Activated T-cell treated with anti-CD3 and anti-CD28 coated beads, Interleukin-2, amount 50 U/mL, for 72 hours (primary cell): Measurements from ENCODE around the gene SLC22A1. TPM values are rescaled to one million over a fixed set of nuclear protein-coding genes. Genes with fewer than 3 reads are reported as not detected.
A peak's percentile ranks its signal among the peaks of the same experiment; 100 is the strongest.

Experiments used
- ATAC-seq, 2 donors: fragments of 150-1000 bp; cut with Tn5 transposase; replicated peaks in 1 of 2; 2 replicates each; pipeline ENCODE4 v1.10.0; 2021; ENCODE audit warnings: moderate library complexity in 2 of 2, mild to moderate bottlenecking in 1 of 2
- DNase-seq, 2 donors: peaks; one replicate each; pipeline ENCODE4 v3.0.0; 2021 to 2022; ENCODE audit warnings: mixed read lengths in 1 of 2
- H3K27ac Mint-ChIP-seq: one replicate; pipeline ENCODE4 v1.8.0; 2022; ENCODE audit warnings: mild to moderate bottlenecking, moderate library complexity, mixed read lengths
- H3K27me3 Mint-ChIP-seq: one replicate; pipeline ENCODE4 v1.8.0; 2022; ENCODE audit warnings: low read depth, mixed read lengths
- H3K36me3 Mint-ChIP-seq, 2 donors: one replicate each; pipeline ENCODE4 v1.8.0; 2022; ENCODE audit warnings: mixed read lengths in 2 of 2, mild to moderate bottlenecking in 1 of 2; ENCODE audit not compliant: insufficient read depth in 2 of 2
- H3K4me1 Mint-ChIP-seq: one replicate; pipeline ENCODE4 v1.8.0; 2022; ENCODE audit warnings: low read depth, mixed read lengths
- H3K4me3 Mint-ChIP-seq, 2 donors: one replicate each; pipeline ENCODE4 v1.8.0; 2022; ENCODE audit warnings: mild to moderate bottlenecking in 2 of 2, mixed read lengths in 2 of 2, moderate library complexity in 2 of 2
- H3K9me3 Mint-ChIP-seq, 2 donors: one replicate each; pipeline ENCODE4 v1.8.0; 2022; ENCODE audit warnings: mixed read lengths in 2 of 2
- total RNA-seq, 2 donors: library from RNA; stranded (reverse); gene quantifications; one replicate each; pipeline ENCODE4 v1.2.3, GENCODE V29; 2022

The SLC22A1 gene
- 1 to 10 TPM; 1.5 to 2.4 TPM for total RNA-seq

GRCh38 chr6:160121558-160121957, at the start of gene SLC22A1:
TSS of gene SLC22A1 (plus strand) at chr6:160121815. CDS start at chr6:160121936, 121 bp downstream.
- DNase-seq: no peak
- Mint-ChIP-seq H3K36me3 (no peaks in the 10 kb centered on the region), H3K27ac (no peak within 1 kb of the TSS), H3K27me3 (no peaks in the 10 kb centered on the region), H3K4me3 (no peak within 1 kb of the TSS), H3K4me1 (no peaks in the 10 kb centered on the region), H3K9me3 (no peaks in the 10 kb centered on the region)
- no peak for ATAC-seq

- Mint-ChIP-seq H3K27me3 (no peaks in the 10 kb centered on the region), H3K27ac (no peak overlapping the region), H3K9me3 (no peaks in the 10 kb centered on the region), H3K4me1 (peaks cover 15% of the 10 kb centered on the region), H3K4me3 (no peak overlapping the region), H3K36me3 (peaks cover 16 to 36% of the 10 kb centered on the region in 2 donors)
- DNase-seq (no peak), ATAC-seq (no peak)
Observed at GRCh38 chr6:160073272-160073671, 48.3 kb upstream of the SLC22A1 start.

GRCh38 chr6:160076009-160076408, 45.6 kb upstream of the SLC22A1 start:
- Mint-ChIP-seq H3K9me3 (no peaks in the 10 kb centered on the region), H3K4me3 (no peak overlapping the region), H3K27me3 (no peaks in the 10 kb centered on the region), H3K27ac (no peak overlapping the region), H3K36me3 (peaks cover 11 to 24% of the 10 kb centered on the region in 2 donors), H3K4me1 (peaks cover 6% of the 10 kb centered on the region)
- peak; percentile 53 to 82 for ATAC-seq
- DNase-seq: no peak

DNA sequence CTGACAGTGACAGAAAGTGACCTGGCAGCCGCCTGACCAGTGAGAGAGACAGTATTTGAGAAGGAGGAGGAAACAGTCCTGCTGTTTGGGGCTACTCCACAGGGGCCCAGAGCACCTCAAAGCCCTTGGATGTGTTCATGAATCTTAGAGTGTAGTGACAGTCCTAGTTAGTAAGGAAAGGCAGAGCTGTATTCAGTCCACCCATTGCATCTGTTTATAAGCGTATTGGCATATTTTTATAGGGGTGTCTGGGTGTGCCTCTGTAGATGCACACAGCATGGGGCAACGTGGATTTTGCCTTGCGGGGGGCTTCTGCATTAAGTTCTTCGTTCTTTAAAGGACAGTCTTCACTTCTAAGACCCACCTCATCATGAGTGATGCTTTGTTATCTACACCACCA, 44.6 kb upstream of the SLC22A1 start:
- peaks cover 6% of the 10 kb centered on the region for H3K4me1 Mint-ChIP-seq
- no peak for DNase-seq
- peaks cover 14 to 23% of the 10 kb centered on the region in 2 donors for H3K36me3 Mint-ChIP-seq
- no peak overlapping the region for H3K4me3 Mint-ChIP-seq
- H3K27me3 Mint-ChIP-seq: no peaks in the 10 kb centered on the region
- peak overlapping the region; percentile 14 for H3K27ac Mint-ChIP-seq
- no peaks in the 10 kb centered on the region for H3K9me3 Mint-ChIP-seq
- ATAC-seq: no peak

- Mint-ChIP-seq H3K4me1 (peaks cover 6% of the 10 kb centered on the region), H3K36me3 (peaks cover 14 to 21% of the 10 kb centered on the region in 2 donors), H3K27me3 (no peaks in the 10 kb centered on the region), H3K9me3 (no peaks in the 10 kb centered on the region), H3K27ac (no peak overlapping the region), H3K4me3 (no peak overlapping the region)
- DNase-seq: no peak
- ATAC-seq: no peak
Observed at GRCh38 chr6:160077526-160077925, 44.1 kb upstream of the SLC22A1 start.

GRCh38 chr6:160078883-160079685, 42.5 kb upstream of the SLC22A1 start:
- H3K9me3 Mint-ChIP-seq: no peaks in the 10 kb centered on the region
- peaks cover 13 to 18% of the 10 kb centered on the region in 2 donors for H3K36me3 Mint-ChIP-seq
- DNase-seq (no peak), ATAC-seq (no peak)
- no peaks in the 10 kb centered on the region for H3K27me3 Mint-ChIP-seq
- no peak overlapping the region for H3K4me3 Mint-ChIP-seq
- peaks cover 6% of the 10 kb centered on the region for H3K4me1 Mint-ChIP-seq
- H3K27ac Mint-ChIP-seq: no peak overlapping the region

DNA sequence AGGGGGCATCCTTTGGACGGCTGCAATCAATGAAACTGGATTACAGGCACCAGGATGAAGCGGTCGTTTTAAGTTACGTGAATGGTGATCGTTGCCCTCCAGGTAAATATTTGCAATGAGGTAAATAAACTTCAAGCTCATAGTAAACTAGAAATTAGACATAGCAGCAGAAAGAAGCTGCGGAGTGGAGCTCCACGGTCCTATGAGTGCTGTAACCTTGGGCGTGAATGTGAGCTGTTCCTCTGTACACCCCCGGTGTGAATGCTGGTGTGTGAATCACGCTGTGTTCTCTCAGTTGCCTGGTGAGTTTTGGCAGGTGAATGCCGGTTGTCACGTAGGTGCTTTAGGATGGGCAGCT, 42.0 kb upstream of the SLC22A1 start:
- DNase-seq: no peak
- H3K27ac Mint-ChIP-seq: no peak overlapping the region
- H3K4me3 Mint-ChIP-seq: no peak overlapping the region
- H3K27me3 Mint-ChIP-seq: no peaks in the 10 kb centered on the region
- no peaks in the 10 kb centered on the region for H3K9me3 Mint-ChIP-seq
- H3K36me3 Mint-ChIP-seq: peaks cover 14 to 19% of the 10 kb centered on the region in 2 donors
- peaks cover 6% of the 10 kb centered on the region for H3K4me1 Mint-ChIP-seq
- ATAC-seq: no peak

DNA sequence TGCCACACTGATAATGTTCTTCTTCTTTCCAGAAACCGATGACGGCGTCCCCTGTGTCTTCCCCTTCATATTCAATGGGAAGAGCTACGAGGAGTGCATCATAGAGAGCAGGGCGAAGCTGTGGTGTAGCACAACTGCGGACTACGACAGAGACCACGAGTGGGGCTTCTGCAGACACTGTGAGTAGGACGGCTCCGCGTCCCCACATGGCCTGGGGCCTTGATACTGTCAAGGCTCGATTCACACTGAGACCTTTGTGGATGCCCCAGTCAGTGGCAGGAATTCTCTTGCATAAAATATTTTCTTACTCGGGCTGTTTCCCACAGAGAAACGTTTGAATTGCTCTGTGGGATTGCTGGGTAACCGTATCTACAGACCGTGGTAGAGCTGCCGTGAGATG, 41.5 kb upstream of the SLC22A1 start:
- peaks cover 14 to 17% of the 10 kb centered on the region in 2 donors for H3K36me3 Mint-ChIP-seq
- ATAC-seq (no peak), DNase-seq (no peak)
- H3K9me3 Mint-ChIP-seq: no peaks in the 10 kb centered on the region
- no peak overlapping the region for H3K4me3 Mint-ChIP-seq
- H3K27me3 Mint-ChIP-seq: no peaks in the 10 kb centered on the region
- H3K4me1 Mint-ChIP-seq: peaks cover 6% of the 10 kb centered on the region
- H3K27ac Mint-ChIP-seq: no peak overlapping the region

- no peak overlapping the region for H3K4me3 Mint-ChIP-seq
- H3K27me3 Mint-ChIP-seq: no peaks in the 10 kb centered on the region
- ATAC-seq (no peak), DNase-seq (no peak)
- H3K27ac Mint-ChIP-seq: no peak overlapping the region
- H3K9me3 Mint-ChIP-seq: no peaks in the 10 kb centered on the region
- peaks cover 14 to 24% of the 10 kb centered on the region in 2 donors for H3K36me3 Mint-ChIP-seq
- no peaks in the 10 kb centered on the region for H3K4me1 Mint-ChIP-seq
Observed at GRCh38 chr6:160081398-160081797, 40.2 kb upstream of the SLC22A1 start.

DNA sequence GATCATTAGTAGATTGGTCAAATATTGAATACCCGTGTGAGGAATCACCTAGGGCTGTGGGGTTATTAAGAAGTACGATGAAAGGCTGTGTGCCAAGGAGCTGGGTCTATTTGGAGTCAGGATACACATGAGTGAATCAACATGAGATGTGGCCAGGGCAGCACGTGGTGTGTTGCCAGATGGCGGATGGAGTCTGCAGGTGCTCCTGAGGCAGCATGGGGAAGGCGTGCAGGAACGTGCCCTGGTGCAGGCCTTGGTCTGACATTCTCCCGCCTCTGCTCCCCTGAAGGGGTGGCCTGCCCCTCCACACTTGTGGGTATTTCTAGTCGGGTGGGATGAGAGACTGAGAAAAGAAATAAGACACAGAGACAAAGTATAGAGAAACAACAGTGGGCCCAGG, 39.0 kb upstream of the SLC22A1 start:
- no peak for ATAC-seq
- Mint-ChIP-seq H3K36me3 (peaks cover 13 to 26% of the 10 kb centered on the region in 2 donors), H3K27ac (peak overlapping the region; percentile 32), H3K27me3 (no peaks in the 10 kb centered on the region), H3K9me3 (no peaks in the 10 kb centered on the region), H3K4me1 (no peaks in the 10 kb centered on the region), H3K4me3 (no peak overlapping the region)
- no peak for DNase-seq

- H3K36me3 Mint-ChIP-seq: peaks cover 13 to 28% of the 10 kb centered on the region in 2 donors
- H3K27me3 Mint-ChIP-seq: no peaks in the 10 kb centered on the region
- ATAC-seq (no peak), DNase-seq (no peak)
- no peak overlapping the region for H3K27ac Mint-ChIP-seq
- H3K4me1 Mint-ChIP-seq: no peaks in the 10 kb centered on the region
- no peak overlapping the region for H3K4me3 Mint-ChIP-seq
- no peaks in the 10 kb centered on the region for H3K9me3 Mint-ChIP-seq
Observed at GRCh38 chr6:160084198-160084776, 37.3 kb upstream of the SLC22A1 start.

DNA sequence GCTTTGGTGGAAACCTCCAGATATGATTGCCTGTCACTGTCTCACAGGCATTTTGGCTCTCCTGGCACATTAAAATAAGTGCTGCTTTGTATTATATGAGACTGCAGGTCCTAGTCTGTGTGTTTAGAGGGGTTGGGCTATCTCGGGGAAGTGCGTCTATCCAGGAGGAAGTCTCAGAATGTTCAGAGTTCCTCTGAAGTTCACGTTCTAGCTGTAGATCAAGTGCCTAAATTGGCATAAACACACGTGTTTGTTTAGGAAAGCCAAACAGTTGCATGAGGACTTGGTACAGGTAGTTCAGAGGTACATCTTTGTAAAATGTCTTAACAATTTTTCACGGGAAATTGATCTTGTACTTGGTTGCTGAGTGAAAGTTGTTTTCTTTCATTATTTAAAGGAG, 36.4 kb upstream of the SLC22A1 start:
- ATAC-seq (no peak), DNase-seq (no peak)
- Mint-ChIP-seq H3K4me3 (no peak overlapping the region), H3K9me3 (no peaks in the 10 kb centered on the region), H3K27me3 (no peaks in the 10 kb centered on the region), H3K4me1 (no peaks in the 10 kb centered on the region), H3K27ac (peak overlapping the region; percentile 15), H3K36me3 (peaks cover 10 to 30% of the 10 kb centered on the region in 2 donors)

DNA sequence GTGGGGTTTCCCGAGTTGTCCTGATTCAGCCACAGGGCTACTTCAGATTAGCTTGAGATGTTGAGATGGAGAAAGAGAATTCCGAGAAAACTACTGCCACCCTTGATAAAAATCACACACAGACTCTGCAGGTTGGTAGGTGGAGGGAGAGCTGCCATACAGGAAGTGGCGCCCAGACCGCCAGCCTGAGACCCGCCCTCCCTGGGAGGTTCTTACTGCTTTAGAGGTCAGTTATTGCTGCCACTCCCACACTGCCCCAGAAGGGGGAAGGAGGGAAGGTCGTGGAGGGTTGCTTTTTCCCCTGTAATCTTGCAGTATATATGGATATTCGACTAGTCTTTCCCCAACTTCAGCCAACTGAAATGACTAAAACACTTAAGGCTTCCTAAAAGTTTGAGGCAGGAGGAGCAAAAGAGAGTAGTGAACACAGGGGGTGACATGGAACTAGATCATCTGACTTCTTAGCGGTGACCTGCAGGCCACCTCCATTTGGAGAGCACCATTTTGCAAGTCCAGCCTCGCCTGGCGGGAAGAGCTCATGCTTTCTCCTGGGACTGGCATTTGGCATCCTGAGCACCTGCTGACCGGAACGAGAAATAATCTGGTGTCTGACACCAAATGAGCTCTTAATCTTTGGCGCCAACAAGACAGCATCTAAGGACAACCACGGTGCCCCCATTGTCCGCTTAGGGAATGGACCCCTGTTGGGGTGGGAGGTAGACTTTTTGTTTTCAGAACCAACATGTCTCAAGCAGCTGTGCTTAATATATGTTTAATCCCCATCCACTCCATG, 35.7 kb upstream of the SLC22A1 start:
- Mint-ChIP-seq H3K27ac (peak overlapping the region; percentile 15), H3K4me3 (no peak overlapping the region), H3K36me3 (peaks cover 9 to 29% of the 10 kb centered on the region in 2 donors), H3K9me3 (no peaks in the 10 kb centered on the region), H3K4me1 (no peaks in the 10 kb centered on the region), H3K27me3 (no peaks in the 10 kb centered on the region)
- no peak for DNase-seq
- ATAC-seq: no peak
